ENCODE data around the gene GAL. TPM values are rescaled to one million over a fixed set of nuclear protein-coding genes. Genes with fewer than 3 reads are reported as not detected.
"Not testable (repeated sequence)": the region's sequence is repeated elsewhere in the genome, so short reads cannot be mapped to it uniquely, and the experiment has no call there.

GAL gene, protein sequence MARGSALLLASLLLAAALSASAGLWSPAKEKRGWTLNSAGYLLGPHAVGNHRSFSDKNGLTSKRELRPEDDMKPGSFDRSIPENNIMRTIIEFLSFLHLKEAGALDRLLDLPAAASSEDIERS
- total RNA-seq = not detected

GRCh38 chr11:68684385-68685356 lies at the start of gene GAL:
Gene GAL (plus strand): TSS chr11:68684544. CDS start chr11:68684924, 380 bp downstream.
- no peak for DNase-seq

- DNase-seq = not testable (repeated sequence)
These were observed 49.7 kb upstream of the GAL start for GRCh38 chr11:68634606-68635005.

GRCh38 chr11:68635172-68635571 lies 49.2 kb upstream of the GAL start:
- DNase-seq = not testable (repeated sequence)

DNA sequence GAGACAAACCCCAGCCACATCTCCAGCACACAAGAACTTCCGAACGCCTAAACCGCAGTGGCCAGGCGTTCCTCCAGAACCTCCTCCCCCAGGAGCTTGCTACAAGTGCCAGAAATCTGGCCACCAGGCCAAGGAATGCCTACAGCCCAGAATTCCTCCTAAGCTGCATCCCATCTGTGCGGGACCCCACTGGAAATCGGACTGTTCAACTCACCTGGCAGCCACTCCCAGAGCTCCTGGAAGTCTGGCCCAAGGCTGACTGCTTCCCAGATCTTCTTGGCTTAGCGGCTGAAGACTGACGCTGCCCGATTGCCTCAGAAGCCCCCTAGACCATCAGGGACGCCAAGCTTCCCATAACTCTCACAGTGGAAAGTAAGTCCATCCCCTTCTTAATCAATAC lies 48.5 kb upstream of the GAL start:
- DNase-seq = not testable (repeated sequence)

- not testable (repeated sequence) for DNase-seq
These were observed 45.0 kb upstream of the GAL start for GRCh38 chr11:68639322-68639721.

DNA sequence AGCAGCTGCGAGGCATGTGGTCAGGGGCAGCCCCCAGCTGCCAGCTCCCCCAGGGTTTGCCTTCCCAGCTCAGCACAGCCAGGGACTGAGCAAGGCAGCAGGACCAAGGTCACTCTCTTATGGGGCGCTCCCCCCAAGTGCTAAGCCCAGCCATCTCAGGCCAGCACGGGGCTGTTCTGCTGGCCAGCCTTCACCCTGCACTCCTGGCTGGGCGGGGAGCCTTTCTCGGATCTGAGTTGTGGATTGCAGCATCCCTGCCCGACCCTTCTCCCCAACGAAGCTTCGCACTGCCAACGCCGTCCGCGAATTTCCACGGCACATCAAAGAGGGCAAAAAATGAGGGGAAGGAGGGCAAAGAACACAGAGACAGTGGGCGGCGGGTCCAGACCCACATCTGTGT lies 42.5 kb upstream of the GAL start:
- no peak for DNase-seq

DNA sequence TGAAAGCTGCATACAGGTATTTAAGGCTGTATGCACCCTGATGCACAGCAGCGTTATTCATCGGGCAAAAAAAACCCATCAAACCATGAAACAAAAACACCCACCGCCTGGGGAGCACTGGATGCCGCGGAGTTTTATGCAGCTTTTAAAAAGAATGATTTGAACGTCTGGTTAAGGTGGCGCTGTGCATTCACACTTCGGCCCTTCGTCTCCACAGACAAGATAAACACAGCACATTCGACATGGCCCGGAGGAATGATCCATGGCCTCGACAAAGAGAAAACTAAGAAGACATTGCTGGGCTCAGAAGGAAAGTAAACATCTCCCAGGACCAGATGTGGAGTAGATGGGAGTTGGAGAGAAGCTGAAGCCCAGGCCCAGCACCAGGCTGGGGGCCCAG lies 40.8 kb upstream of the GAL start:
- no peak for DNase-seq

GRCh38 chr11:68646832-68647231 lies 37.5 kb upstream of the GAL start:
- no peak for DNase-seq

DNA sequence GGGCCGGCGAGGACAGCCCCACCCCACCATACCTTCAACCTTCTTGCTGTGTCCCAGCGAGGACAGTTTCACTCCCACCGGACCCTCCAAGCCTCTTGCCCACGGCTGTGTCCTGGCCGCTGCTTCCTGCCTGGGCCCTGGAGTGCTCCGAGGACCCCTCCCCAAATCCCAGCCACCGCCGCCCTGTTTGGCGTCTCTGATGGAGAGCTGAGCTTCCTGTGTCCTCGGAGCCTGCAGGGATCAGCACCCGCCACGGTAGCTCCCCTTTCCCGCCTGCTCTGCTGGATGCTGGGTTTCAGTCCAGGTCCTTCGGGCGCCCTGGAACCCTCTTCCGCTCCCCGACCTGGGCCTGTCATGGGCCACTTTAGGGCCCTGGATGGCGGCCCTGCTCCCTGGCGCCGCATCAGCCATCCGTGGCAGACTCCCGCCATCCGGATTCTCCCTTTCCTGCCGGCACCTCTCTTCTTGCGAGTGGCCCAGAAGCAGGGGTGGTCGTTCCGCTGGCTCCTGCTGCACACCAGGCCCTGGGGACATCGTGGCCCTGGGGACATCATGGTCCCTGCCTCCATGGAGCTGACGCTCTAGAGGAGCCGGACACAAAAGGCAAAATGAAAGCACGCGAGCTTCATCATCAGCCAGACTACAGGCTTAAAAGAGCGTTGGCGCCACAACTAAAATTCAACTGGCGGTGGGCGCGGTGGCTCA lies 34.3 kb upstream of the GAL start:
- DNase-seq = no peak

DNA sequence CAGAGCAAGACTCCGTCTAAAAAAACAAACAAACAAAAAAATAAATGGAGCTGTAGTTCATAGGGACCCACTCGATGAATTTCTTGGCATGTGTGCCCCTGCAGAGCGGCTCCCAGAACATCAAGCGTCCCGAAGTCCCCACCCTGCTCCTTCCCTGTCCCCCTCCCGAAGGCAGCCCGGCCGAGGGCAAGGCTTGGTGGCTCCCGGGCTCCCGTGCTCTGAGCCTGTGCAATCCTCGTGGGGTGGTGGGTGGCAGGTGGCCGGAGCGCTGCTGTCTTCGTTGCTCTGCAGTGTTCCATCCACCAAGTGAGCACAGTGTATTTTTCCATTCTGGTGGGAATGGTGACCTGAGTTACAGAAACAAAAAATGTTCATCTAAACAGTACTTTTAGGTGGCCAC lies 33.5 kb upstream of the GAL start:
- no peak for DNase-seq

- no peak for DNase-seq
These were observed 32.9 kb upstream of the GAL start for GRCh38 chr11:68651208-68651984.

DNA sequence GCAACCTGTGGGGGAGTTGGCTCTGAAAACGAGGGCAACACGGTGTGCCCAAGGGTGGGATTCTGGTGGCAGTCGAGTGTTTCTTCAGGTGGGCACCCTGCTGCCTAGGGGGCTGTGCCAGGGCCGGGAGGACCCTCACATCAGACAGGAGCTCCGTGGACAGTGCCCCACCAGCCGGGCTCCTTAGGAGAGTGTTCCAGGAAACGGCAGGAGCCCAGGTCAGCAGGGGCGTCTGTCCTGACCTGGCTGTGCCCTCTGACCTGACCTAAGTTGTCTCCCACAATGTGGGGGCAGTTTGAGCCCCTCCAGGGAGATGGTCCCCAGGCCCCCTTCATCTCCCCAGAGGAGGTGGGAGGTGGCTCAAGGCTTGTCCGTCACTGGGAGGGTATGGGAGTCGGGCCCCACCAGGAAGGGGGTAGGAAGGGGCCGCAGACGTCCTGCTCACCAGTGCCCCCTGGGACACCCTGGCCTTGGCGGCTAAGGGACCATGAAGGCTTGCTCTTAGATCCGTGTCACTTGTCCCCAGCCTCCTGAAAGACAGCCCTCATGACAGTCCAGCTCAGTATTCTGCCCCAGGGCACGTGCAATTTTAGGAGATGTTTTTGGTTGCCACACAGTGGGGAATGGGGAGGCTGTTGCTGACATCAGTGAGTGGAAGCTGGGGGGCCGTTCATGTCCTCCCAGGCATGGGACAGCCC lies 32.2 kb upstream of the GAL start:
- no peak for DNase-seq

DNA sequence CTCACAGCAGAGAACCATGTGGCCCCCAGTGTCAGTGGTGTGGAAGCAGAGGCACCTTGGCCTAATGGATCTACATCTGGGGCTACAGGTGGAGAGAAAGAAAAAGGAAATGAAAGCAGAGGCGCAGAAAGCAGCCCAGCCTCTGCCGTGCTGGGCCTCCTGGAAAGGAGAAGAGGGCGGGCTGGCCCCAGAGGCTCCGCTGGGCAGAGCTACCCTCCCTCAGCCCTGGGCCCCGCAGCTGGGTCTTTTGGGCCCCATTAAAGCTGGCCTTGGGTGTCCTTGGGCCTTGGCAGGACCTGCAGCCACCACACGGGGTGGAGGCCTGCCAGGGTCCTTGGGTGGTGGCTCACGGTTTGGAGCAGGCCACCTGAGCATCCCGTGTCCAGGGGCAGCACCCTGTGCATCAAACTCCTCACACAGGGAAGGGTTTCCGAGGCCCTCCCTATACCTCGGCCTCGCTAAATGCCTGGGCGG lies 31.6 kb upstream of the GAL start:
- DNase-seq = no peak

DNA sequence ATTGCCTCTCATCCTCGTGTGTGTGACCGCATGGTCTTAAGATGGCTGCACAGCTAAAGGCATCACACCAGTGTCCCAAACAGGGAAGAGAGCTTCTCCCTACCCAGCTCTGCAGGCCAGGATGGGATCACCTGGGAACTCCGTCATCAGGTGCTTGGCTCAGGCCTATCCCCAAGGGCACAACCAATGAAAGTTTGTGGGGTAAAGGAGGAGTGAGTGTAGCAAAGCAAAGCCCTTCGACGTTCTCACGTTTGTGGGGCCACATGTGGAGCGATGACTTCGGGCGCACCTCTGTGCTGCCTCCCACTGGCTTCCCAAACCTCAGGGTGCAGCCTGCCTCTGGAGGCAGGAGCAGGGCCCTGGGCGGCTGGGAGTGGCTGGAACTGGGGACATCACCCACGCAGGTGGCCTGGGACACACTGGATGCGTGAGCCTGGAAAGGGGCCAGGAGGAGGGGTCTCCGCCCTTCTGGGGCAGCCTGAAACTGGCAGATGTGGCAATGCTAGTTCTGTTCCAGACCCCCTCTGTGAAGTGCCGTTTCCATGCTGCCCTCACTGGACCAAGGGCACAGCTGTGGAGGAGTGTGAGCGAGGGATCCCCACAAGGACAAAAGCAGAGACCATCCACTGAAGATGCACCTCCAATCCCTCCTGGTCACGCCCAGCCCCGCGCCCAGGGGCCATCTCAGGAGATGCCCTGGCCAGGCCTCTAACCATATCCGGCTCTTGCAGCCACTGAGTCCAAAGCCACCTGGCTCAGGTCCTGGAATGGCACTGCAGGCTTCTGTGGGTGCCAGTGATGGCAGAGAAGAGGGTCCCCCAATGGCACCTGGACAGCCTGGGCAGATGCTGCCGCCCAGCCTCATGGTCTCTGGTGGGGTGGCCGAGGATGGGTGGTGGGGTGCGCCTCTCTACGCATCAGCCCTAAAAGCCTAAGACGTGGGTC lies 30.6 kb upstream of the GAL start:
- DNase-seq = no peak

DNA sequence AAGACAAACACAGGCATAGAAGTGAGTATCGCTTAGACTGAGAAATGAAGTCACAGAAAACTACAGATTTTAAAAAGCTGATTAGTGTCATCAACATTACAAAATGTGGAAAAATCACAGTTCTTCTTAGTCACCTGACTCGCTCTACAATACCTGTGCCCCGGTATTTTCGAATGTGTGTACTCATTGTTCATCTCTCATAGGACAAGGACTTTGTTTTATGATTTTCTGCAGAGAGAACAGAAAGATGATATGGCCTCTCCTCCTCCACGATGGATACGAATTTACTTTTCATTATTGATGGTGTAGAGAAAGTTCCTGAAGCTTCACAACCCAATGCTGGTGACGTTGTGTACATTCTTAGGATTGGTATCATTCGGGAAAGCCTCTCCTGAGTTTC lies 29.4 kb upstream of the GAL start:
- DNase-seq = no peak

- DNase-seq = no peak
These were observed 28.9 kb upstream of the GAL start for GRCh38 chr11:68655406-68655805.

DNA sequence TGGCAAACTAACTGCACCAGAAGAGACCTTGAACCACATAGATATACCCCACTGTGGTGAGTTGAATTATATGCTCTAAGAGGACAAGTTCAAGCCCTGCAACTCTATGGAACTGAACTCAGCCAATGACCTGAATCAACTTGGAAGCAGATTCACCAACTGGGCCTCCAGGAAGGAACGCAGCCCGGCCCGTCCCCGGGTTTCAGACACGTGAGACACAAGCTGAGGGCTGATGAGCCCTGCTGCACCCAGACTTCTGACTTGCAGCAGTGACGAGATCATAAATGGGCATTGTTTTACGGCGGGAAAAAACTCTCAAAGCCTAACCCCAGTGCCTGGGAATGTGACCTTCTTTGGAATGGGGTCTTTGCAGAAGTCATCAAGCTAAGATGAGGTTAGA lies 28.5 kb upstream of the GAL start:
- no peak for DNase-seq

- no peak for DNase-seq
These were observed 27.1 kb upstream of the GAL start for GRCh38 chr11:68657021-68657780.

- DNase-seq = no peak
These were observed 26.2 kb upstream of the GAL start for GRCh38 chr11:68658097-68658496.

DNA sequence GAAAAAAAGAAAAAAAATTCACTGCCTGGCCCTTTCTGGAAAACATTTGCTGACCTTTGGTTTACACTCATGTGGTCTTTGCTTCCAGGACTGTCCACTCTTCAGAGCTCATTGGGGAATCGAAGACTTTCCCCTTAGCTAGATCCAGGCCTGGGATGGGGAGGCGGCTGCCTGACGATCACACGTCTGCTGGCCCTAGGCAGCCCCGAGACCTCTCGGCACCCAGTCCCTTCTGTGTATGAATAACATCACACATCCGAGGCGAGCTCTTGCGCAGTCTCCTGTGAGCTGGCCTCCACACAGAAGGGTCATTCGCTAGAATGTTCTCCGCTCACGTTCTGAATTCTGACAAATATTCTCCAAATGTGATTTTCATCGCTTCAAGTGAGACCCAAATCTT lies 25.7 kb upstream of the GAL start:
- no peak for DNase-seq

All from effector CD4-positive, alpha-beta T cell (primary cell).